SK-N-SH (cell line): ENCODE results near the gene GOLGA6D. TPM values are rescaled to one million over a fixed set of nuclear protein-coding genes. Genes with fewer than 3 reads are reported as not detected.

Source experiments
- CTCF ChIA-PET: fragments of 300-600, 350-600 bp; formaldehyde crosslinking; extraction: SDS; loops from one replicate; lab custom pipeline; 2021; lab: Yijun Ruan, JAX
- POLR2A ChIA-PET: fragments of 350-600 bp; sonication (Branson Sonifier 250); formaldehyde crosslinking; extraction: SDS; loops from one replicate; lab custom pipeline; 2020; ENCODE audit warnings: antibody characterized with exemption, inconsistent platforms; lab: Yijun Ruan, JAX
- DNase-seq: peaks from one replicate; pipeline ENCODE4 v3.0.0; 2012
- H2AFZ ChIP-seq: fragments of 200-600 bp; sonication (generic); 2 replicates; pipeline ENCODE4 v1.8.1; 2016; ENCODE audit warnings: antibody characterized with exemption, mild to moderate bottlenecking, low read depth
- H3F3A ChIP-seq: fragments of 200-600 bp; sonication (generic); replicated peaks from 2 replicates; pipeline ENCODE3; 2016; ENCODE audit warnings: antibody characterized with exemption, mild to moderate bottlenecking; ENCODE audit not compliant: insufficient read depth
- H3K27ac ChIP-seq, 2 experiments: fragments of 200-500 bp in 1 of 2; fragments of 200-600 bp in 1 of 2; sonication (Bioruptor generic) in 1 of 2; sonication (generic), shearing (Covaris generic) in 1 of 2; 2 replicates each; pipeline versions ENCODE4 v1.5.1 to v1.6.1; 2014 to 2016; ENCODE audit warnings: low read depth in 2 of 2, inconsistent platforms in 1 of 2, low read length in 1 of 2, mild to moderate bottlenecking in 1 of 2, mixed read lengths in 1 of 2
- H3K27me3 ChIP-seq: fragments of 200-600 bp; sonication (generic), shearing (Covaris generic); 2 replicates; pipeline ENCODE4 v1.6.1; 2016; ENCODE audit warnings: mixed run types; ENCODE audit not compliant: insufficient read depth
- H3K36me3 ChIP-seq, 2 experiments: fragments of 200-500 bp in 1 of 2; fragments of 200-600 bp in 1 of 2; sonication (Bioruptor generic) in 1 of 2; sonication (generic) in 1 of 2; replicated peaks in 1 of 2; 2 replicates each; pipeline versions ENCODE3 to v1.5.1; 2014 to 2016; ENCODE audit warnings: low read length in 1 of 2, mild to moderate bottlenecking in 1 of 2; ENCODE audit not compliant: insufficient read depth in 2 of 2, control insufficient read depth in 1 of 2
- H3K4me1 ChIP-seq, 2 experiments: fragments of 200-500 bp in 1 of 2; fragments of 200-600 bp in 1 of 2; sonication (Bioruptor generic) in 1 of 2; sonication (generic), shearing (Covaris generic) in 1 of 2; 2 replicates each; pipeline versions ENCODE4 v1.5.1 to v1.6.1; 2014 to 2016; ENCODE audit warnings: low read depth in 1 of 2, low read length in 1 of 2, mixed run types in 1 of 2; ENCODE audit not compliant: insufficient read depth in 2 of 2, control insufficient read depth in 1 of 2
- H3K4me2 ChIP-seq: fragments of 200-600 bp; sonication (generic), shearing (Covaris generic); 2 replicates; pipeline ENCODE4 v1.6.1; 2017; ENCODE audit warnings: mixed run types
- H3K4me3 ChIP-seq, 2 experiments: fragments of 200-500 bp in 1 of 2; fragments of 200-600 bp in 1 of 2; sonication (Bioruptor generic) in 1 of 2; sonication (generic), shearing (Covaris generic) in 1 of 2; 2 replicates each; pipeline versions ENCODE4 v1.5.1 to v1.8.1; 2014 to 2016; ENCODE audit warnings: low read depth in 2 of 2, inconsistent platforms in 1 of 2, low read length in 1 of 2, mild to moderate bottlenecking in 1 of 2, mixed read lengths in 1 of 2, moderate library complexity in 1 of 2
- H3K79me2 ChIP-seq: fragments of 200-600 bp; sonication (generic); 2 replicates; pipeline ENCODE4 v1.8.1; 2017; ENCODE audit warnings: mild to moderate bottlenecking; ENCODE audit not compliant: insufficient read depth
- H3K9ac ChIP-seq: fragments of 200-600 bp; sonication (generic); 2 replicates; pipeline ENCODE4 v1.6.1; 2017; ENCODE audit warnings: mixed run types
- H3K9me2 ChIP-seq: fragments of 200-600 bp; sonication (generic); 2 replicates; pipeline ENCODE4 v1.6.1; 2017; ENCODE audit warnings: mixed run types
- H3K9me3 ChIP-seq: fragments of 200-600 bp; sonication (generic); 2 replicates; pipeline ENCODE4 v1.6.1; 2017; ENCODE audit warnings: mixed run types, mild to moderate bottlenecking, moderate library complexity
- H4K20me1 ChIP-seq: fragments of 200-600 bp; sonication (generic); 2 replicates; pipeline ENCODE4 v1.6.1; 2017; ENCODE audit warnings: mild to moderate bottlenecking, mixed run types; ENCODE audit not compliant: insufficient read depth
- CHD2 ChIP-seq: fragments of 150-350 bp; IDR thresholded peaks from 2 replicates; pipeline ENCODE4 v1.6.1; 2018; ENCODE audit warnings: low read length; ENCODE audit not compliant: partially characterized antibody
- ELF1 ChIP-seq: IDR thresholded peaks from 2 replicates; pipeline ENCODE4 v1.4.0; 2012
- EP300 ChIP-seq, 2 experiments: IDR thresholded peaks; 2 replicates each; pipeline versions ENCODE4 v1.4.0 to v1.6.1; 2012; ENCODE audit warnings: borderline replicate concordance in 1 of 2, low read depth in 1 of 2, low read length in 1 of 2
- EZH2phosphoT487 ChIP-seq: fragments of 200-600 bp; sonication (generic); IDR thresholded peaks from 2 replicates; pipeline ENCODE4 v1.6.1; 2017; ENCODE audit warnings: low read depth, mixed run types, mild to moderate bottlenecking, antibody characterized with exemption, moderate library complexity, borderline replicate concordance
- FOSL2 ChIP-seq: IDR thresholded peaks from 2 replicates; pipeline ENCODE4 v1.4.0; 2012; ENCODE audit warnings: low read depth, mild to moderate bottlenecking, moderate library complexity, borderline replicate concordance
- FOXJ3 ChIP-seq: sonication (generic); formaldehyde crosslinking; IDR thresholded peaks from 2 replicates; pipeline ENCODE4 v1.5.1; 2020; ENCODE audit warnings: mild to moderate bottlenecking, missing genetic modification reagents
- FOXM1 ChIP-seq: IDR thresholded peaks from 2 replicates; pipeline ENCODE4 v1.4.0; 2012; ENCODE audit warnings: low read depth, mild to moderate bottlenecking
- GABPA ChIP-seq: IDR thresholded peaks from 2 replicates; pipeline ENCODE4 v1.4.0; 2012; ENCODE audit warnings: low read depth, mild to moderate bottlenecking
- IRF3 ChIP-seq: fragments of 150-350 bp; IDR thresholded peaks from 2 replicates; pipeline ENCODE4 v1.6.1; 2016; ENCODE audit warnings: mild to moderate bottlenecking, low read depth, low read length
- MXI1 ChIP-seq: IDR thresholded peaks from 2 replicates; pipeline ENCODE4 v1.6.1; 2012; ENCODE audit warnings: mild to moderate bottlenecking, low read depth, low read length, improper control_type of control experiment
- POLR2AphosphoS5 ChIP-seq: IDR thresholded peaks from 2 replicates; pipeline ENCODE4 v1.6.1; 2012; ENCODE audit warnings: low read depth, low read length
- RAD21 ChIP-seq: IDR thresholded peaks from 2 replicates; pipeline ENCODE4 v1.6.1; 2012; ENCODE audit warnings: mild to moderate bottlenecking, low read length
- REST ChIP-seq: IDR thresholded peaks from 2 replicates; pipeline ENCODE4 v1.6.1; 2012; ENCODE audit warnings: mild to moderate bottlenecking, low read depth, low read length, moderate library complexity
- RXRA ChIP-seq: IDR thresholded peaks from 2 replicates; pipeline ENCODE4 v1.4.0; 2012; ENCODE audit warnings: low read depth, mild to moderate bottlenecking, borderline replicate concordance
- SIN3A ChIP-seq: IDR thresholded peaks from 2 replicates; pipeline ENCODE4 v1.6.1; 2012; ENCODE audit warnings: low read depth, mild to moderate bottlenecking, low read length, moderate library complexity, borderline replicate concordance
- TAF1 ChIP-seq: IDR thresholded peaks from 2 replicates; pipeline ENCODE4 v1.6.1; 2012; ENCODE audit warnings: low read depth, mild to moderate bottlenecking, low read length, moderate library complexity, borderline replicate concordance
- TEAD4 ChIP-seq: IDR thresholded peaks from 2 replicates; pipeline ENCODE4 v1.4.0; 2012; ENCODE audit warnings: mild to moderate bottlenecking, borderline replicate concordance; ENCODE audit not compliant: insufficient read depth
- WGBS: methylation state at CpG from one replicate; pipeline ENCODE4 v1.1.6; 2017; ENCODE audit warnings: low lambda C conversion rate; 5-methylcytosine and 5-hydroxymethylcytosine counted together
- polyA plus RNA-seq, 3 experiments: library from polyadenylated mRNA; depleted of rRNA; stranded (reverse); fragments of >200 nt; gene quantifications; 2 replicates each; pipeline ENCODE4 v1.2.3, GENCODE V29; 2012

Gene GOLGA6D
- polyA plus RNA-seq, 1 of the 3 experiments (the other 2 are of a cell fraction) = 0.02 TPM

- Histone ChIP-seq H3K4me2 (no peak overlapping the region), H4K20me1 (no peaks in the 10 kb centered on the region), H3K9me3 (no peaks in the 10 kb centered on the region), H3K79me2 (no peaks in the 10 kb centered on the region), H3K27me3 (no peaks in the 10 kb centered on the region; the same call in 1 of the 2 replicates), H3K9ac (no peak overlapping the region), H3K27ac (no peak overlapping the region), H2AFZ (no peak overlapping the region), H3K4me3 (no peak overlapping the region), H3K4me1 (no peaks in the 10 kb centered on the region), H3K36me3 (no peaks in the 10 kb centered on the region), H3K9me2 (no peaks in the 10 kb centered on the region), H3F3A (no peaks in the 10 kb centered on the region)
- 50% methylated on average over 4 of the region's 4 CpGs for WGBS
- TF ChIP-seq FOSL2 (no peak), MXI1 (no peak), IRF3 (no peak), TAF1 (no peak), POLR2AphosphoS5 (no peak), EP300 (IDR thresholded peaks at IDR 0.05; ENCODE audit: borderline replicate concordance in 1 of 2, low read depth in 1 of 2, low read length in 1 of 2) (no peak), REST (no peak), SIN3A (no peak), EZH2phosphoT487 (no peak), FOXM1 (no peak), RXRA (no peak), RAD21 (no peak), FOXJ3 (CRISPR knock-in tag) (no peak), TEAD4 (no peak), ELF1 (no peak), GABPA (no peak), CHD2 (no peak)
- DNase-seq = no peak
- ChIA-PET POLR2A (no interaction called here), CTCF (no interaction called here)
These were observed 44.4 kb downstream of the GOLGA6D start for GRCh38 chr15:75327005-75327404.
